ENCODE measurements around the gene ZHX3. TPM values are rescaled to one million over a fixed set of nuclear protein-coding genes. Genes with fewer than 3 reads are reported as not detected.
A peak's percentile ranks its signal among the peaks of the same experiment; 100 is the strongest.

The ZHX3 gene
- total and polyA plus RNA-seq, 2 of the 4 experiments (the other 2 are of a cell fraction): 25.0 to 28.0 TPM

DNA sequence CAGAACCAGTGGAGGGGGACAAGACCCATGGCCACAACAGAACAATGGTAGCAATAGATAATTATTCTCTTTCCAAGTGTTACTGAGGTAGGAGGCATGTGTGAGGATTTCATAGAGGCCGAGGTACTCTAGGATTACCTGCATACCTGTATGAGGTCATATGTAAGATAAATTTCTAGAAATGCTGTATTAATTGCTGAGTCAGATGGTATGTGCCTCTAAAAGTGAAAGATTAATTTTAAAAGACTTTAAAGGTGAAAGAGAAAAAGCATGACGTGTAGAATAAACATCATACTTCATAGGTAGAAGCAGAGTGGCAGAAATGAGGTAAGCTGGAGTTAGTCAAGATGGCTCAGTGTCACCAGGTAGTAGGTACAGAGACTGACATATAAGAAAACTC, 51.6 kb downstream of the ZHX3 start:
- peaks cover 5% of the 10 kb centered on the region; the same call in 1 of the 2 replicates for H3K36me3 ChIP-seq (ENCODE audit: control insufficient read depth, insufficient read depth, low read length)
- H3K79me1 ChIP-seq (ENCODE audit: low read depth in 1 of 2, low read length in 2 of 2): peaks cover 31 to 53% of the 10 kb centered on the region in 2 experiments
- POLR2A ChIA-PET (ENCODE audit: unreplicated experiment): no interaction called here
- H2BK20ac ChIP-seq (ENCODE audit: low read depth, low read length): no peak overlapping the region
- in situ Hi-C loops (cut with MboI; ENCODE audit: low sequenced_read_pairs): no loop called here
- no peak overlapping the region for H3K27ac ChIP-seq (ENCODE audit: insufficient read depth, low read length)
- H3K14ac ChIP-seq (replicated peaks; ENCODE audit: low read depth, low read length): no peak overlapping the region
- H3K56ac ChIP-seq (ENCODE audit: extremely low read depth, insufficient read depth, low read length): no peak overlapping the region
- no peak overlapping the region for H2AK5ac ChIP-seq (ENCODE audit: low read depth, low read length)
- intact Hi-C loops (cut with micrococcal nuclease): no loop called here
- ATAC-seq (ENCODE audit: low read depth): no peak
- H3K9me1 ChIP-seq (ENCODE audit: insufficient read depth, low read length): peaks cover 8% of the 10 kb centered on the region
- H4K20me1 ChIP-seq (ENCODE audit: insufficient read depth, low read length): peaks cover 11% of the 10 kb centered on the region
- H2AFZ ChIP-seq (replicated peaks; ENCODE audit: low read length, poor library complexity): no peak overlapping the region
- DNase-seq: no peak
- H3K4me1 ChIP-seq (ENCODE audit: control insufficient read depth, insufficient read depth, low read length): peaks cover 3% of the 10 kb centered on the region; the same call in 1 of the 2 replicates
- H3K23ac ChIP-seq (ENCODE audit: low read depth, low read length): no peak overlapping the region
- H4K8ac ChIP-seq (ENCODE audit: low read depth in 2 of 2, low read length in 2 of 2): no peak overlapping the region
- H3K9me3 ChIP-seq (ENCODE audit: control insufficient read depth, insufficient read depth, low read length): no peaks in the 10 kb centered on the region
- H3K4ac ChIP-seq (ENCODE audit: low read depth, low read length): no peak overlapping the region
- no peak overlapping the region for H4K91ac ChIP-seq (ENCODE audit: insufficient read depth, low read depth, low read length)
- dilution Hi-C loops (cut with HindIII; ENCODE audit: low sequenced_read_pairs, unreplicated experiment): no loop called here
- CTCF ChIA-PET: no interaction called here
- TF ChIP-seq BHLHE40 (IDR thresholded peaks at IDR 0.05; ENCODE audit: low read depth, low read length) (no peak), MAFK (IDR thresholded peaks at IDR 0.05; ENCODE audit: low read depth, low read length) (peak; percentile 70)
- no peak overlapping the region for H3K18ac ChIP-seq (ENCODE audit: low read depth, low read length)
- H3K9ac ChIP-seq (ENCODE audit: low read depth, low read length): no peak overlapping the region
- no peaks in the 10 kb centered on the region for H3K27me3 ChIP-seq (ENCODE audit: control insufficient read depth, insufficient read depth, low read length)
- no TSS peak for BruUV-seq (replicated peaks)
- H2BK15ac ChIP-seq (ENCODE audit: low read depth, low read length): no peak overlapping the region
- H3K4me3 ChIP-seq (ENCODE audit: insufficient read depth, low read depth, low read length): no peak overlapping the region
- no peak overlapping the region for H2AK9ac ChIP-seq (replicated peaks; ENCODE audit: low read depth, low read length, poor library complexity)
- WGBS, 2 experiments (ENCODE audit: extremely low coverage in 2 of 2, insufficient read length in 1 of 2): no CpG with 5 or more reads among the region's 2 CpGs
- H2BK5ac ChIP-seq (ENCODE audit: low read depth, low read length, poor library complexity, severe bottlenecking): no peak overlapping the region
- no peak overlapping the region for H4K5ac ChIP-seq (ENCODE audit: low read depth, low read length)
- no peak overlapping the region for H2BK120ac ChIP-seq (ENCODE audit: low read depth, low read length)
- no peak overlapping the region for H3K4me2 ChIP-seq (ENCODE audit: low read depth, low read length)
